Ishikawa (cell line): ENCODE data around the gene TSPAN8.

Experiments
- EP300 ChIP-seq: IDR thresholded peaks from 2 replicates; pipeline ENCODE4 v1.6.1; 2012; ENCODE audit warnings: borderline replicate concordance
- FOXM1 ChIP-seq: IDR thresholded peaks from 2 replicates; pipeline ENCODE4 v1.6.1; 2012; ENCODE audit warnings: low read depth, borderline replicate concordance
- MAX ChIP-seq: IDR thresholded peaks from 2 replicates; pipeline ENCODE4 v1.6.1; 2012
- NFIC ChIP-seq: IDR thresholded peaks from 2 replicates; pipeline ENCODE4 v1.6.1; 2012
- RAD21 ChIP-seq: IDR thresholded peaks from 2 replicates; pipeline ENCODE4 v1.6.1; 2012; ENCODE audit warnings: low read depth
- REST ChIP-seq: IDR thresholded peaks from 2 replicates; pipeline ENCODE4 v1.6.1; 2012; ENCODE audit warnings: low read depth, mild to moderate bottlenecking
- TCF12 ChIP-seq: IDR thresholded peaks from 2 replicates; pipeline ENCODE4 v1.6.1; 2012; ENCODE audit warnings: low read depth
- TEAD4 ChIP-seq: IDR thresholded peaks from 2 replicates; pipeline ENCODE4 v1.6.1; 2012
- ZBTB7A ChIP-seq: IDR thresholded peaks from 2 replicates; pipeline ENCODE4 v1.6.1; 2012; ENCODE audit warnings: low read depth
- TF ChIP-seq, protein P1 (sequence below): IDR thresholded peaks from 2 replicates; pipeline ENCODE4 v1.6.1; 2012

GRCh38 chr12:71197460-71197859 lies 39.7 kb upstream of the TSPAN8 start:
- TF ChIP-seq EP300 (no peak), TCF12 (no peak), REST (no peak), ZBTB7A (no peak), RAD21 (no peak), NFIC (no peak), FOXM1 (no peak), TEAD4 (no peak), MAX (no peak)
- TF ChIP-seq, protein P1, sequence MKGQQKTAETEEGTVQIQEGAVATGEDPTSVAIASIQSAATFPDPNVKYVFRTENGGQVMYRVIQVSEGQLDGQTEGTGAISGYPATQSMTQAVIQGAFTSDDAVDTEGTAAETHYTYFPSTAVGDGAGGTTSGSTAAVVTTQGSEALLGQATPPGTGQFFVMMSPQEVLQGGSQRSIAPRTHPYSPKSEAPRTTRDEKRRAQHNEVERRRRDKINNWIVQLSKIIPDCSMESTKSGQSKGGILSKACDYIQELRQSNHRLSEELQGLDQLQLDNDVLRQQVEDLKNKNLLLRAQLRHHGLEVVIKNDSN: no peak
